Mesodermal cell (in vitro differentiated cells): ENCODE measurements around the gene ELL.
A peak's percentile ranks its signal among the peaks of the same experiment; 100 is the strongest.
"Not testable (repeated sequence)": the region's sequence is repeated elsewhere in the genome, so short reads cannot be mapped to it uniquely, and the experiment has no call there.

Experiments used
- H3K27ac ChIP-seq: 2 replicates; pipeline ENCODE4 v1.7.0; 2013; ENCODE audit warnings: mild to moderate bottlenecking, low read depth, low read length, moderate library complexity; ENCODE audit not compliant: severe bottlenecking
- H3K36me3 ChIP-seq: 2 replicates; pipeline ENCODE4 v1.7.1; 2013; ENCODE audit warnings: mild to moderate bottlenecking, low read length, moderate library complexity; ENCODE audit not compliant: control insufficient read depth, insufficient read depth
- H3K4me1 ChIP-seq: one replicate; pipeline ENCODE4 v1.7.1; 2013; ENCODE audit warnings: mild to moderate bottlenecking, low read length; ENCODE audit not compliant: insufficient read depth, control insufficient read depth, poor library complexity, severe bottlenecking
- H3K4me3 ChIP-seq: 2 replicates; pipeline ENCODE4 v1.7.0; 2013; ENCODE audit warnings: low read length, control low read depth, mild to moderate bottlenecking; ENCODE audit not compliant: insufficient read depth, poor library complexity, severe bottlenecking; ENCODE audit errors: extremely low read depth
- H3K9me3 ChIP-seq: 2 replicates; pipeline ENCODE4 v1.7.1; 2013; ENCODE audit warnings: mild to moderate bottlenecking, low read length, moderate library complexity; ENCODE audit not compliant: control insufficient read depth
- WGBS, 2 experiments: methylation state at CpG; one replicate each; pipeline ENCODE4 v1.1.5; 2013; ENCODE audit warnings: missing lambda C conversion rate in 2 of 2; ENCODE audit not compliant: insufficient coverage in 2 of 2; 5-methylcytosine and 5-hydroxymethylcytosine counted together

ELL gene

GRCh38 chr19:18418029-18418482, 103.8 kb downstream of the ELL start:
- Histone ChIP-seq H3K27ac (peak overlapping the region; percentile 100), H3K36me3 (peaks cover 3% of the 10 kb centered on the region), H3K4me3 (peak overlapping the region; percentile 36), H3K4me1 (peaks cover 26% of the 10 kb centered on the region), H3K9me3 (no peaks in the 10 kb centered on the region)
- 14 to 32% methylated on average over 17 to 23 of the region's 30 CpGs for WGBS, 2 experiments

GRCh38 chr19:18417250-18418028, 104.4 kb downstream of the ELL start:
- no peaks in the 10 kb centered on the region for H3K9me3 ChIP-seq
- WGBS, 2 experiments = 1 to 4% methylated on average over 12 to 37 of the region's 53 CpGs
- H3K36me3 ChIP-seq = no peaks in the 10 kb centered on the region
- peaks cover 26% of the 10 kb centered on the region for H3K4me1 ChIP-seq
- H3K27ac ChIP-seq = peak overlapping the region; percentile 100
- peak overlapping the region; percentile 36 for H3K4me3 ChIP-seq

- Histone ChIP-seq H3K4me3 (peak overlapping the region; percentile 36), H3K36me3 (no peaks in the 10 kb centered on the region), H3K27ac (peak overlapping the region; percentile 100), H3K9me3 (no peaks in the 10 kb centered on the region), H3K4me1 (peaks cover 26% of the 10 kb centered on the region)
- 0 to 1% methylated on average over 25 to 35 of the region's 44 CpGs for WGBS, 2 experiments
Observed at GRCh38 chr19:18416778-18417249, 105.1 kb downstream of the ELL start.

- Histone ChIP-seq H3K36me3 (no peaks in the 10 kb centered on the region), H3K27ac (no peak overlapping the region), H3K9me3 (no peaks in the 10 kb centered on the region), H3K4me1 (peaks cover 23% of the 10 kb centered on the region), H3K4me3 (no peak overlapping the region)
- WGBS, 2 experiments = 70 to 82% methylated on average over 17 to 22 of the region's 25 CpGs
Observed at GRCh38 chr19:18415178-18415867, 106.5 kb downstream of the ELL start.

- H3K27ac ChIP-seq = no peak overlapping the region
- no peaks in the 10 kb centered on the region for H3K36me3 ChIP-seq
- H3K4me1 ChIP-seq = peaks cover 23% of the 10 kb centered on the region
- no peaks in the 10 kb centered on the region for H3K9me3 ChIP-seq
- 66 to 71% methylated on average over 9 of the region's 11 CpGs for WGBS, 2 experiments
- H3K4me3 ChIP-seq = no peak overlapping the region
Observed at GRCh38 chr19:18414504-18415177, 107.2 kb downstream of the ELL start.

- Histone ChIP-seq H3K27ac (no peak overlapping the region), H3K9me3 (no peaks in the 10 kb centered on the region), H3K4me1 (peaks cover 11% of the 10 kb centered on the region), H3K36me3 (no peaks in the 10 kb centered on the region), H3K4me3 (no peak overlapping the region)
- WGBS, 2 experiments = 89 to 91% methylated on average over 13 to 15 of the region's 16 CpGs
Observed at GRCh38 chr19:18412610-18413239, 109.1 kb downstream of the ELL start.

GRCh38 chr19:18408053-18408476, 113.8 kb downstream of the ELL start:
- WGBS, 2 experiments = 75 to 80% methylated on average over 10 of the region's 10 CpGs
- no peaks in the 10 kb centered on the region for H3K36me3 ChIP-seq
- H3K4me1 ChIP-seq = no peaks in the 10 kb centered on the region

GRCh38 chr19:18406749-18407148, 115.1 kb downstream of the ELL start:
- Histone ChIP-seq H3K4me1 (no peaks in the 10 kb centered on the region), H3K36me3 (no peaks in the 10 kb centered on the region), H3K27ac (no peak overlapping the region), H3K4me3 (no peak overlapping the region), H3K9me3 (no peaks in the 10 kb centered on the region)
- 87 to 96% methylated on average over 8 of the region's 9 CpGs for WGBS, 2 experiments

More at GRCh38 chr19:18408053-18408476, 113.8 kb downstream of the ELL start:
- H3K27ac ChIP-seq = no peak overlapping the region
- H3K9me3 ChIP-seq = no peaks in the 10 kb centered on the region
- no peak overlapping the region for H3K4me3 ChIP-seq

GRCh38 chr19:18405754-18406153, 116.1 kb downstream of the ELL start:
- H3K4me3 ChIP-seq, H3K4me1 ChIP-seq, H3K27ac ChIP-seq, H3K9me3 ChIP-seq, H3K36me3 ChIP-seq: not testable (repeated sequence)
- WGBS, 2 experiments = 98 to 100% methylated on average over 6 to 7 of the region's 11 CpGs

- 86 to 95% methylated on average over 11 to 12 of the region's 18 CpGs for WGBS, 2 experiments
- not testable (repeated sequence) for H3K4me3 ChIP-seq, H3K36me3 ChIP-seq, H3K27ac ChIP-seq, H3K9me3 ChIP-seq, H3K4me1 ChIP-seq
Observed at GRCh38 chr19:18402455-18403248, 119.2 kb downstream of the ELL start.
